Sigmoid colon (tissue), 7 donors: ENCODE data around the gene DNER. TPM values are rescaled to one million over a fixed set of nuclear protein-coding genes. Genes with fewer than 3 reads are reported as not detected.

Source experiments
- DNase-seq: peaks from one replicate; pipeline ENCODE4 v3.0.0-alpha.2; 2019
- H3K27ac ChIP-seq, 4 donors: fragments of 200-600 bp; sonication (generic); one replicate each; pipeline ENCODE4 v1.5.1; 2016 to 2019; ENCODE audit warnings: mild to moderate bottlenecking in 1 of 4
- H3K27me3 ChIP-seq, 3 donors: fragments of 200-600 bp; sonication (generic); one replicate each; pipeline ENCODE4 v1.5.1; 2019; ENCODE audit warnings: mild to moderate bottlenecking in 1 of 3
- H3K36me3 ChIP-seq, 4 donors: fragments of 200-600 bp; sonication (generic); one replicate each; pipeline ENCODE4 v1.5.1; 2016 to 2019
- H3K4me1 ChIP-seq, 4 donors: fragments of 200-600 bp; sonication (generic); one replicate each; pipeline ENCODE4 v1.5.1; 2017 to 2019
- H3K4me3 ChIP-seq, 4 donors: fragments of 200-600 bp; sonication (generic); one replicate each; pipeline ENCODE4 v1.5.1; 2017 to 2019; ENCODE audit warnings: mild to moderate bottlenecking in 2 of 4, moderate library complexity in 1 of 4
- H3K9me3 ChIP-seq, 4 donors: fragments of 200-600 bp in 3 of 4; sonication (generic) in 3 of 4; one replicate each; pipeline versions ENCODE4 v1.5.1 to v1.6.1; 2013 to 2019
- EP300 ChIP-seq, 4 donors: sonication (generic); formaldehyde crosslinking; IDR thresholded peaks; one replicate each; pipeline ENCODE4 v1.6.1; 2017; ENCODE audit warnings: antibody characterized with exemption in 4 of 4
- POLR2A ChIP-seq, 2 donors: fragments of 450-650 bp; IDR thresholded peaks; one replicate each; pipeline ENCODE4 v1.6.1; 2016; ENCODE audit warnings: antibody characterized with exemption in 2 of 2, mild to moderate bottlenecking in 2 of 2, moderate library complexity in 2 of 2
- POLR2AphosphoS5 ChIP-seq, 4 donors: sonication (generic); formaldehyde crosslinking; IDR thresholded peaks; one replicate each; pipeline ENCODE4 v1.6.1; 2017; ENCODE audit warnings: antibody characterized with exemption in 4 of 4
- WGBS, 2 donors: extraction: QIAGEN DNeasy Blood & Tissue Kit; methylation state at CpG; one replicate each; pipeline ENCODE4 v1.1.7; 2013; 5-methylcytosine and 5-hydroxymethylcytosine counted together
- intact Hi-C: fragments of 100-400 bp; cut with DNase I; formaldehyde crosslinking; loops from one replicate; pipeline ENCODE4 v1.15.1; 2023
- polyA plus RNA-seq, 3 donors: library from polyadenylated mRNA; stranded (reverse); fragments of 200-250 nt; gene quantifications; one replicate each; pipeline ENCODE4 v1.2.3, GENCODE V29; 2013
- total RNA-seq, 4 donors: library from RNA; depleted of rRNA; stranded (reverse); fragments of >200 nt; gene quantifications; one replicate each; pipeline ENCODE4 v1.1.0, GENCODE V29; 2016
- TF ChIP-seq, protein P1 (sequence below), 4 experiments: fragments of 450-650 bp in 3 of 4; fragments of 200-600 bp in 1 of 4; IDR thresholded peaks; one replicate each; pipeline ENCODE4 v1.5.1; 2016 to 2019; ENCODE audit warnings: antibody characterized with exemption in 4 of 4, mild to moderate bottlenecking in 3 of 4, moderate library complexity in 2 of 4
- donor health status: healthy with polysubstance abuse.
- donor health status: Bipolar disorder and iron deficiency.
- donor health status: healthy.

DNER gene
- total and polyA plus RNA-seq, 7 donors: 2.7 to 17.7 (median 9.9) TPM; not detected in 1

DNA sequence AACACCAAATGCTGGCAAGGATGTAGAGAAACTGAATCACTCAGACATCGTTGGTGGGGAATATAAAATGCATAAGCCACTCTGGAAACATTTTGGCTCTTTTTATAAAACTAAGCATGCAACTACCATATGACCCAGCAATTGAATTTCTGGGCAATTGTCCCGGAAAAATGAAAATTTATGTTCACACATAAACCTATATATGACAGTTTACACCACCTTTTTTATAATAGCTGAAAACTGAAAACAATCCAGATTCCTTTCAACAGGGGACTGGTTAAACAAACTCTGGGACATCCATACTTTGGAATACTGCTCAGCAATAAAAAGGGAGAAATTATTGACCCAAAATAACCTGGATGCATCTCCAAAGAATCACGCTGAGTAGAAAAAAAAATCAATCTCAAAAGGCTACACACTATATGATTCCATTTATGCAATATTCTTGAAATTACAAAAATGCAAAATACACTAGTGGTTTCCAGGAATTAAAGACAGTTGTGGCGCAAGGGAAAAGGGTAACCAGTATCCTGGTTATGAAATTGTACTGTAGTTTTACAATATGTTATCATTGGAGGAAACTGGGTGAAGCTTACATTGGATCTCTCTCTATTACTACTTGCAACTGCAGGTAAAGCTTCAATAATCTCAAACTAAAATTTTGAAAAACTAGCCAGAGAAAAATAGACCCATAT, 313.0 kb downstream of the DNER start:
- H3K9me3 ChIP-seq: no peaks in the 10 kb centered on the region
- intact Hi-C loops: no loop called here
- no peaks in the 10 kb centered on the region for H3K4me1 ChIP-seq
- 64 to 82% methylated on average over 4 of the region's 4 CpGs for WGBS, 2 donors
- no peaks in the 10 kb centered on the region for H3K27me3 ChIP-seq
- H3K4me3 ChIP-seq: no peak overlapping the region
- DNase-seq: no peak
- no peak overlapping the region for H3K27ac ChIP-seq
- H3K36me3 ChIP-seq: no peaks in the 10 kb centered on the region
- no peak for TF ChIP-seq EP300 (IDR thresholded peaks at IDR 0.05)
- TF ChIP-seq, protein P1, sequence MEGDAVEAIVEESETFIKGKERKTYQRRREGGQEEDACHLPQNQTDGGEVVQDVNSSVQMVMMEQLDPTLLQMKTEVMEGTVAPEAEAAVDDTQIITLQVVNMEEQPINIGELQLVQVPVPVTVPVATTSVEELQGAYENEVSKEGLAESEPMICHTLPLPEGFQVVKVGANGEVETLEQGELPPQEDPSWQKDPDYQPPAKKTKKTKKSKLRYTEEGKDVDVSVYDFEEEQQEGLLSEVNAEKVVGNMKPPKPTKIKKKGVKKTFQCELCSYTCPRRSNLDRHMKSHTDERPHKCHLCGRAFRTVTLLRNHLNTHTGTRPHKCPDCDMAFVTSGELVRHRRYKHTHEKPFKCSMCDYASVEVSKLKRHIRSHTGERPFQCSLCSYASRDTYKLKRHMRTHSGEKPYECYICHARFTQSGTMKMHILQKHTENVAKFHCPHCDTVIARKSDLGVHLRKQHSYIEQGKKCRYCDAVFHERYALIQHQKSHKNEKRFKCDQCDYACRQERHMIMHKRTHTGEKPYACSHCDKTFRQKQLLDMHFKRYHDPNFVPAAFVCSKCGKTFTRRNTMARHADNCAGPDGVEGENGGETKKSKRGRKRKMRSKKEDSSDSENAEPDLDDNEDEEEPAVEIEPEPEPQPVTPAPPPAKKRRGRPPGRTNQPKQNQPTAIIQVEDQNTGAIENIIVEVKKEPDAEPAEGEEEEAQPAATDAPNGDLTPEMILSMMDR (IDR thresholded peaks at IDR 0.05): no peak
- no peak for TF ChIP-seq POLR2A (IDR thresholded peaks at IDR 0.05)
- TF ChIP-seq POLR2AphosphoS5 (IDR thresholded peaks at IDR 0.05): no peak

DNA sequence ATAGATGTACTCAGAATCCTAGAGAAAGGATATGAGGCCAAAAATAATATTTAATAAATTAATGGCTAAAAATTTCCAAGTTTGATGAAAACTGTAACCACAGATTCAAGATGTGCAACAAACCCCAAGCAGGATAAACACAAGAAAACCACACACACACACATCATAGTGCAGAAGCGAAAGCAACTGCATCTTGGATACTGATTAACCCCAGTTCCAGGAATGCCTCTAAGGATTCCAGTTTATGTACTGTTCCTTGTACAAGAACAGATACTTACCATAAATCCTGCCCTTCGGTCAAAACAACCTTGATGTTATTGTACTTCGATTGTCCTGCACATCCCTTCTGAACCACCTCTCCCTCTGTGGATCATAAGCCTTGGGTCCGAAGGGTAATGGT, 320.4 kb downstream of the DNER start:
- H3K9me3 ChIP-seq: peaks cover 0 to 1% (median 0%) of the 10 kb centered on the region in 4 donors
- 68 to 88% methylated on average over 4 of the region's 4 CpGs for WGBS, 2 donors
- intact Hi-C loops: no loop called here

DNA sequence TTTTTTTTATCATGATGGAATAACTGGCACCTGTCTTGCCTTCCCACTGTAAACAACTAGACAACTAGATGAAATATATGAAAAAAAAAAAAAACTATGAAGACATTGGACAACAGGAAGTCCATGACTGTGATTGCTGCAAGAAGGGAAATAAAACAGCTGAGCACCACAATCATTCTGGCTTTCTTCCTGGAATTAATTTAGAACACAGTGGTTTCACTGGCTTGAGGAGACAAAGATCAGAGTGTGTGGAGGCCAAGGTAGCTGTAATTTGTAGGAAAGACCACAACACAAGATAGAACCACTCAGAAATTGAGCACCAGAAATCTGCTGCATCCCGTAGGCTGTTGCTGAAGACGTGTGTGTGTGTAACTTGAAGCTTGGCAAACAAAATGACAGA, 322.2 kb downstream of the DNER start:
- no peak for DNase-seq
- TF ChIP-seq POLR2AphosphoS5 (IDR thresholded peaks at IDR 0.05) (peak; percentile 13 to 49 (median 30)), EP300 (IDR thresholded peaks at IDR 0.05) (no peak)
- no peaks in the 10 kb centered on the region for H3K27me3 ChIP-seq
- 51 to 74% methylated on average over 2 of the region's 2 CpGs for WGBS, 2 donors
- intact Hi-C loops: no loop called here
- H3K27ac ChIP-seq: peak overlapping the region; percentile 48 to 54 (median 49)
- peaks cover 0 to 1% (median 0%) of the 10 kb centered on the region in 4 donors for H3K9me3 ChIP-seq
- H3K4me1 ChIP-seq: peaks cover 0 to 6% (median 0%) of the 10 kb centered on the region in 4 donors
- no peaks in the 10 kb centered on the region for H3K36me3 ChIP-seq
- no peak overlapping the region for H3K4me3 ChIP-seq

More for the DNA sequence above, 320.4 kb downstream of the DNER start:
- Histone ChIP-seq H3K27ac (no peak overlapping the region), H3K36me3 (no peaks in the 10 kb centered on the region), H3K27me3 (no peaks in the 10 kb centered on the region), H3K4me1 (peaks cover 0 to 6% (median 0%) of the 10 kb centered on the region in 4 donors), H3K4me3 (no peak overlapping the region)
- TF ChIP-seq POLR2A (IDR thresholded peaks at IDR 0.05): no peak
- TF ChIP-seq POLR2AphosphoS5 (IDR thresholded peaks at IDR 0.05): no peak
- TF ChIP-seq, protein P1 (IDR thresholded peaks at IDR 0.05): no peak
- no peak for TF ChIP-seq EP300 (IDR thresholded peaks at IDR 0.05)
- DNase-seq: no peak

DNA sequence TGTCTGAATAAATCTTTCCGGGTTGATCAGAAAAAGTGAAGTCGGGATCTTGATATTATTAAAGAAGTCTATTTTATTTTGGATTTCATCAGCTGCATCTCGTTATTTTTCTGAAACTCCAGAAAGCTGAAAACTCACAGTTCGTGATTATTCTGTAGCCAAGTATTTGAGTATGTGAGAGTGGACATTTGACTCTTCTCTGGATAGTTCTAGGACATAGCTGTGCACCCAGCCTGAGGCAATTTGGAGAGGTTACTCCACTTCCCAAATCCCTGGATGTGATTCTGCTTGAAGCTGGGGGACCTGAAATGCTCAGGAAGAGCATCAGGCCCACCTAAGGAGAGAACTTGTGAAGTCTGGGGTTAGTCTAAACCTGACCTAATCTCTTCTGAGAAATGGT, 325.6 kb downstream of the DNER start:
- H3K27me3 ChIP-seq: no peaks in the 10 kb centered on the region
- no peaks in the 10 kb centered on the region for H3K36me3 ChIP-seq
- H3K4me1 ChIP-seq: peaks cover 0 to 6% (median 0%) of the 10 kb centered on the region in 4 donors
- intact Hi-C loops: no loop called here
- H3K4me3 ChIP-seq: no peak overlapping the region
- peak overlapping the region in 3 of 4 donors; percentile 42 to 62 (median 52) for H3K27ac ChIP-seq
- no peak for DNase-seq
- WGBS, 2 donors: 82 to 84% methylated on average over 4 of the region's 4 CpGs
- peaks cover 0 to 7% (median 2%) of the 10 kb centered on the region in 4 donors for H3K9me3 ChIP-seq
- TF ChIP-seq POLR2AphosphoS5 (IDR thresholded peaks at IDR 0.05): no peak
- no peak for TF ChIP-seq EP300 (IDR thresholded peaks at IDR 0.05)
- no peak for TF ChIP-seq POLR2A (IDR thresholded peaks at IDR 0.05)
- TF ChIP-seq, protein P1 (IDR thresholded peaks at IDR 0.05): no peak

DNA sequence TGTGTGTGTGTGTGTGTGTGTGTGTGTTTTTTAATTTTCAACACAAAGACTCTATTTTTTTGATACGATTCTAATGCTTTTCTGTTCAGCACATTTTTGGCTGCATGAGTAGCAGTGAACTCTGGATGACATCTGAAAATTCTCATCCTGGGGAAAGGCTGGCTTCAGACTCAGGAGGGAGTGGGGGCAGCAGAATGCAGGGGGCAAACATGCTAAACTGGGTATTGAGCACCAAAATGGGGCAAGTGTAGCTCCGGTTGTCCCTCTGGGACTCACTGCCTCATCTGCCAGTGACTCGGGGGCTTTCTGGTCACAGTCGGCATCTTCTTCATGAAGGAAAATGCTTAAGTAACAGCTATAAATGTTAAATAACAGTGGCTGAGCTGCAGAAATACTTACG, 326.5 kb downstream of the DNER start:
- intact Hi-C loops: no loop called here
- H3K9me3 ChIP-seq: peaks cover 0 to 6% (median 2%) of the 10 kb centered on the region in 4 donors
- H3K4me3 ChIP-seq: no peak overlapping the region
- TF ChIP-seq POLR2A (IDR thresholded peaks at IDR 0.05) (no peak), EP300 (IDR thresholded peaks at IDR 0.05) (no peak), POLR2AphosphoS5 (IDR thresholded peaks at IDR 0.05) (no peak)
- TF ChIP-seq, protein P1 (IDR thresholded peaks at IDR 0.05): no peak
- no peaks in the 10 kb centered on the region for H3K36me3 ChIP-seq
- no peak for DNase-seq
- 82 to 89% methylated on average over 5 of the region's 5 CpGs for WGBS, 2 donors
- H3K27ac ChIP-seq: peak overlapping the region; percentile 51 to 62 (median 58)
- H3K4me1 ChIP-seq: peaks cover 0 to 6% (median 0%) of the 10 kb centered on the region in 4 donors
- no peaks in the 10 kb centered on the region for H3K27me3 ChIP-seq
